Fibroblast of mammary gland (primary cell): ENCODE data around the gene IL23A.

Source experiments
- DNase-seq: peaks from one replicate; pipeline ENCODE4 v3.0.0-alpha.2; 2010; ENCODE audit warnings: low read depth
- H3K4me3 ChIP-seq: 2 replicates; pipeline ENCODE4 v1.5.1; 2011; ENCODE audit warnings: low read depth, mild to moderate bottlenecking, low read length, moderate library complexity; ENCODE audit not compliant: control insufficient read depth
- CTCF ChIP-seq: conservative IDR thresholded peaks from 2 replicates; pipeline ENCODE4 v1.5.1; 2011; ENCODE audit warnings: low read depth, low read length, inconsistent platforms; ENCODE audit not compliant: control insufficient read depth, insufficient read depth

IL23A gene

GRCh38 chr12:56348776-56349175, 10.1 kb downstream of the IL23A start:
- TF ChIP-seq CTCF, result no peak
- no peak overlapping the region for H3K4me3 ChIP-seq
- DNase-seq, result no peak

GRCh38 chr12:56350662-56351061, 12.0 kb downstream of the IL23A start:
- DNase-seq, result no peak
- H3K4me3 ChIP-seq, result no peak overlapping the region
- no peak for TF ChIP-seq CTCF

- TF ChIP-seq CTCF, result no peak
- H3K4me3 ChIP-seq, result no peak overlapping the region
Observed at GRCh38 chr12:56351325-56351724, 12.6 kb downstream of the IL23A start.

GRCh38 chr12:56358836-56359532, 20.3 kb downstream of the IL23A start:
- no peak for TF ChIP-seq CTCF
- DNase-seq, result peak; percentile 86
- H3K4me3 ChIP-seq, result peak overlapping the region; percentile 97

More at GRCh38 chr12:56351325-56351724, 12.6 kb downstream of the IL23A start:
- DNase-seq, result no peak

- peak within 1 kb of the TSS; percentile 97 for H3K4me3 ChIP-seq
- DNase-seq, result peak; percentile 100
- no peak for TF ChIP-seq CTCF
Observed at GRCh38 chr12:56359851-56360767, 21.4 kb downstream of the IL23A start, which contains the start of gene STAT2. Gene STAT2, minus strand, starts transcription at chr12:56360107. Its CDS starts 3,536 bp downstream, at chr12:56356571.

GRCh38 chr12:56361487-56362129, 22.9 kb downstream of the IL23A start:
- no peak for DNase-seq
- TF ChIP-seq CTCF, result no peak
- H3K4me3 ChIP-seq, result no peak overlapping the region
